A549 (cell line): ENCODE data around the gene NKD1. TPM values are rescaled to one million over a fixed set of nuclear protein-coding genes. Genes with fewer than 3 reads are reported as not detected.

Experiments used
- ATAC-seq, 2 experiments: fragments of 200-7000 bp in 1 of 2; fragments of >200 bp in 1 of 2; cut with Nextera tagmentation in 1 of 2; cut with Tn5 transposase in 1 of 2; 3 replicates each; pipeline versions ENCODE4 v1.8.0 to v1.9.1; 2018 to 2020; ENCODE audit warnings: mild to moderate bottlenecking in 1 of 2, moderate library complexity in 1 of 2
- CTCF ChIA-PET: fragments of 300-600 bp; sonication (Branson Sonifier 250); formaldehyde crosslinking; extraction: SDS; loops from one replicate; lab custom pipeline; 2021; ENCODE audit warnings: antibody characterized with exemption, inconsistent platforms; lab: Yijun Ruan, JAX
- POLR2A ChIA-PET: fragments of 350-600 bp; formaldehyde crosslinking; extraction: SDS; loops from one replicate; lab custom pipeline; 2021; ENCODE audit warnings: antibody characterized with exemption, inconsistent platforms; lab: Yijun Ruan, JAX
- DNase-seq, 2 experiments: peaks; one replicate each; pipeline versions ENCODE4 v3.0.0 to v3.0.0-alpha.2; 2011 to 2016; ENCODE audit warnings: low read depth in 1 of 2, low spot score in 1 of 2
- FAIRE-seq: peaks from 2 replicates; lab custom pipeline; 2011; peaks lifted over from hg19 to GRCh38; lab: Jason Lieb, UNC
- H3K27ac ChIP-seq, 2 experiments: fragments of >200 bp; sonication (Bioruptor Twin); formaldehyde crosslinking; 3 replicates each; pipeline ENCODE4 v1.5.1; 2016 to 2017
- H3K4me1 ChIP-seq: fragments of >200 bp; sonication (Bioruptor Twin); formaldehyde crosslinking; 3 replicates; pipeline ENCODE4 v1.6.1; 2016
- H3K4me2 ChIP-seq: fragments of >200 bp; sonication (Bioruptor Twin); formaldehyde crosslinking; 3 replicates; pipeline ENCODE4 v1.6.1; 2016
- H3K4me3 ChIP-seq: fragments of >200 bp; sonication (Bioruptor Twin); formaldehyde crosslinking; 3 replicates; pipeline ENCODE4 v1.5.1; 2016
- H3K9me3 ChIP-seq: fragments of >200 bp; sonication (Bioruptor Twin); formaldehyde crosslinking; 3 replicates; pipeline ENCODE4 v1.6.1; 2016
- BHLHE40 ChIP-seq: IDR thresholded peaks from 2 replicates; pipeline ENCODE4 v1.6.1; 2012; ENCODE audit warnings: low read depth, low read length, inconsistent platforms
- CHD2 ChIP-seq: fragments of 150-350 bp; IDR thresholded peaks from 2 replicates; pipeline ENCODE4 v1.6.1; 2014; ENCODE audit warnings: low read length; ENCODE audit not compliant: partially characterized antibody
- EHMT2 ChIP-seq: fragments of 200-600 bp; sonication (generic); IDR thresholded peaks from 2 replicates; pipeline ENCODE4 v1.6.1; 2016; ENCODE audit warnings: antibody characterized with exemption, low read depth, mild to moderate bottlenecking, moderate library complexity
- EP300 ChIP-seq, 2 experiments: fragments of >200 bp; sonication (Bioruptor Twin); formaldehyde crosslinking; IDR thresholded peaks; 2 replicates in 1 of 2; 3 replicates in 1 of 2; pipeline ENCODE4 v1.6.1; 2016 to 2017
- FOSB ChIP-seq: fragments of 250-450 bp; sonication (Bioruptor Pico); IDR thresholded peaks from 2 replicates; pipeline ENCODE4 v1.5.0; 2020; ENCODE audit warnings: mild to moderate bottlenecking, moderate library complexity
- FOSL2 ChIP-seq, 2 experiments: fragments of 450-650 bp in 1 of 2; fragments of >200 bp in 1 of 2; sonication (Bioruptor Twin) in 1 of 2; formaldehyde crosslinking; IDR thresholded peaks; 2 replicates each; pipeline versions ENCODE4 v1.5.0 to v1.6.1; 2016 to 2020; ENCODE audit warnings: mild to moderate bottlenecking in 1 of 2, moderate library complexity in 1 of 2
- GATA3 ChIP-seq: IDR thresholded peaks from 2 replicates; pipeline ENCODE4 v1.6.1; 2012; ENCODE audit warnings: borderline replicate concordance
- HDAC2 ChIP-seq: fragments of 200-600 bp; sonication (generic); IDR thresholded peaks from 2 replicates; pipeline ENCODE4 v1.6.1; 2016
- HEYL ChIP-seq: fragments of 250-450 bp; sonication (Bioruptor Pico); IDR thresholded peaks from 2 replicates; pipeline ENCODE4 v1.8.0; 2021; ENCODE audit warnings: mild to moderate bottlenecking, moderate library complexity
- HOXA7 ChIP-seq: fragments of 250-450 bp; sonication (Bioruptor Pico); IDR thresholded peaks from 2 replicates; pipeline ENCODE4 v1.5.0; 2020; ENCODE audit warnings: mild to moderate bottlenecking, moderate library complexity
- JUN ChIP-seq, 2 experiments: fragments of >200 bp; sonication (Bioruptor Twin); formaldehyde crosslinking; IDR thresholded peaks; 2 replicates in 1 of 2; 3 replicates in 1 of 2; pipeline ENCODE4 v1.6.1; 2016 to 2017
- JUNB ChIP-seq: fragments of >200 bp; sonication (Bioruptor Twin); formaldehyde crosslinking; IDR thresholded peaks from 2 replicates; pipeline ENCODE4 v1.6.1; 2016
- KDM1A ChIP-seq: fragments of 200-600 bp; sonication (generic); IDR thresholded peaks from 2 replicates; pipeline ENCODE4 v1.6.1; 2016; ENCODE audit warnings: low read depth, mild to moderate bottlenecking
- KDM5A ChIP-seq: fragments of 200-600 bp; sonication (generic); IDR thresholded peaks from 2 replicates; pipeline ENCODE4 v1.6.1; 2016; ENCODE audit warnings: antibody characterized with exemption, mild to moderate bottlenecking
- MAFK ChIP-seq: fragments of 450-650 bp; IDR thresholded peaks from 2 replicates; pipeline ENCODE4 v1.6.1; 2014; ENCODE audit not compliant: partially characterized antibody
- MAZ ChIP-seq: fragments of 150-350 bp; IDR thresholded peaks from 2 replicates; pipeline ENCODE4 v1.6.1; 2014; ENCODE audit warnings: antibody characterized with exemption, low read depth, low read length, borderline replicate concordance
- MYC ChIP-seq: IDR thresholded peaks from 2 replicates; pipeline ENCODE4 v1.6.1; 2012; ENCODE audit warnings: mild to moderate bottlenecking, inconsistent platforms, low read length, improper control_type of control experiment, borderline replicate concordance
- NR3C1 ChIP-seq: fragments of >200 bp; sonication (Bioruptor Twin); formaldehyde crosslinking; IDR thresholded peaks from 3 replicates; pipeline ENCODE4 v1.6.1; 2017
- PHF8 ChIP-seq: fragments of 200-600 bp; sonication (generic); IDR thresholded peaks from 2 replicates; pipeline ENCODE4 v1.6.1; 2016; ENCODE audit warnings: low read depth, mild to moderate bottlenecking, antibody characterized with exemption, moderate library complexity, borderline replicate concordance
- RAD21 ChIP-seq, 2 experiments: fragments of >200 bp in 1 of 2; sonication (Bioruptor Twin) in 1 of 2; formaldehyde crosslinking in 1 of 2; IDR thresholded peaks in 1 of 2; conservative IDR thresholded peaks in 1 of 2; 2 replicates in 1 of 2; 3 replicates in 1 of 2; pipeline ENCODE4 v1.6.1; 2012 to 2018; ENCODE audit warnings: inconsistent platforms in 1 of 2
- RCOR1 ChIP-seq: fragments of 150-350 bp; IDR thresholded peaks from 2 replicates; pipeline ENCODE4 v1.6.1; 2014; ENCODE audit warnings: antibody characterized with exemption, low read length, low read depth
- RFX5 ChIP-seq: fragments of 450-650 bp; IDR thresholded peaks from 2 replicates; pipeline ENCODE4 v1.7.1; 2014; ENCODE audit warnings: antibody characterized with exemption, mild to moderate bottlenecking, moderate library complexity
- SMC3 ChIP-seq: fragments of >200 bp; sonication (Bioruptor Twin); formaldehyde crosslinking; IDR thresholded peaks from 3 replicates; pipeline ENCODE4 v1.6.1; 2018; ENCODE audit warnings: inconsistent platforms
- USF2 ChIP-seq: fragments of 450-650 bp; IDR thresholded peaks from 2 replicates; pipeline ENCODE4 v1.6.1; 2014; ENCODE audit warnings: antibody characterized with exemption
- ZC3H11A ChIP-seq: fragments of 450-650 bp; IDR thresholded peaks from 2 replicates; pipeline ENCODE4 v1.6.1; 2014; ENCODE audit warnings: antibody characterized with exemption, mild to moderate bottlenecking
- ZSCAN20 ChIP-seq: fragments of 250-450 bp; sonication (Bioruptor Pico); IDR thresholded peaks from 2 replicates; pipeline ENCODE4 v1.8.0; 2022; ENCODE audit warnings: mild to moderate bottlenecking, moderate library complexity
- WGBS: methylation state at CpG from one replicate; pipeline ENCODE4 v1.1.6; 2017; ENCODE audit errors: missing lambda C conversion rate; 5-methylcytosine and 5-hydroxymethylcytosine counted together
- polyA plus RNA-seq, 4 experiments: library from polyadenylated mRNA; depleted of rRNA in 3 of 4; stranded (reverse); fragments of >200 nt; fragmentation: RNase III in 1 of 4; extraction: RNeasy Plus Mini Kit Qiagen cat#74134 plus additional on column Dnase treatment in 1 of 4; gene quantifications; 2 replicates in 3 of 4; 3 replicates in 1 of 4; pipeline ENCODE4 v1.2.3, GENCODE V29; 2011 to 2017
- TF ChIP-seq, protein P1 (sequence below): IDR thresholded peaks from 2 replicates; pipeline ENCODE4 v1.6.1; 2012
- TF ChIP-seq, protein P2 (sequence below): IDR thresholded peaks from 2 replicates; pipeline ENCODE4 v1.6.1; 2012; ENCODE audit warnings: low read depth, borderline replicate concordance
- TF ChIP-seq, protein P3 (sequence below): fragments of 150-350 bp; IDR thresholded peaks from 2 replicates; pipeline ENCODE4 v1.6.1; 2014; ENCODE audit warnings: low read depth, mild to moderate bottlenecking, low read length

The NKD1 gene
- polyA plus RNA-seq, 2 of the 4 experiments (the other 2 are of a cell fraction) = 0.10 to 0.19 TPM

DNA sequence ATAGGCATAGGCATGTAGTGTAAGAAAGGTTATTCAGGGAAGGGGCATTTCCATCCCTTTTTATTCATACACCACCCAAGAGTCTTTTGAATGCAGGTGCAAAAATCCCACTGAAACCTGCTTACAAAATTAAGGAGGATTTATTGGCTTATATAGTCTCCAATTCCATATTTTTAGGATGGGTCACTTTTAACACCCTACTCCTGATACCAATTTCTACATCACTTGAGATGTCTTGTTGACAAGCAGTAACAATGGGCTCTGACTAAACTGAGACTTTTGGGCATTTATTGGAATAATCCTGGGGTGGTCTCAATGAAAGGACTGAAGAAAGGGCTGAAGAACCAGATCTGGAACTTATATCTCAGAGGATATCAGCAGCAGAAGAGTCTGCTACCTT is 18.9 kb upstream of the NKD1 start (continued):
- no peak for TF ChIP-seq FOSB (CRISPR knock-in tag)
- TF ChIP-seq SMC3 = no peak
- TF ChIP-seq HEYL (CRISPR knock-in tag) = no peak
- TF ChIP-seq, all 56 proteins: peak for 0

GRCh38 chr16:50530277-50531236 is 17.6 kb upstream of the NKD1 start:
- CTCF ChIA-PET = no interaction called here
- 15% methylated on average over 13 of the region's 13 CpGs for WGBS
- FAIRE-seq (no peak), ATAC-seq (no peak), DNase-seq (no peak)
- Histone ChIP-seq H3K4me2 (no peak overlapping the region), H3K9me3 (peaks cover 3% of the 10 kb centered on the region; the same call in 1 of the 3 replicates), H3K4me3 (no peak overlapping the region), H3K27ac (no peak overlapping the region), H3K4me1 (no peaks in the 10 kb centered on the region)
- POLR2A ChIA-PET = no interaction called here
- TF ChIP-seq ZC3H11A = no peak
- TF ChIP-seq RAD21 (conservative IDR thresholded peaks at IDR 0.05 in 1 of 2, IDR thresholded peaks at IDR 0.05 in 1 of 2) = no peak
- TF ChIP-seq BHLHE40 = no peak
- TF ChIP-seq ZSCAN20 (CRISPR knock-in tag) = no peak
- TF ChIP-seq HOXA7 (CRISPR knock-in tag) = no peak
- no peak for TF ChIP-seq MYC
- no peak for TF ChIP-seq MAFK
- TF ChIP-seq, protein P1, sequence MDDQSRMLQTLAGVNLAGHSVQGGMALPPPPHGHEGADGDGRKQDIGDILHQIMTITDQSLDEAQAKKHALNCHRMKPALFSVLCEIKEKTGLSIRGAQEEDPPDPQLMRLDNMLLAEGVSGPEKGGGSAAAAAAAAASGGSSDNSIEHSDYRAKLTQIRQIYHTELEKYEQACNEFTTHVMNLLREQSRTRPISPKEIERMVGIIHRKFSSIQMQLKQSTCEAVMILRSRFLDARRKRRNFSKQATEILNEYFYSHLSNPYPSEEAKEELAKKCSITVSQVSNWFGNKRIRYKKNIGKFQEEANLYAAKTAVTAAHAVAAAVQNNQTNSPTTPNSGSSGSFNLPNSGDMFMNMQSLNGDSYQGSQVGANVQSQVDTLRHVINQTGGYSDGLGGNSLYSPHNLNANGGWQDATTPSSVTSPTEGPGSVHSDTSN = no peak
- no peak for TF ChIP-seq RCOR1
- no peak for TF ChIP-seq CHD2
- TF ChIP-seq HDAC2 = no peak
- no peak for TF ChIP-seq EP300 (IDR thresholded peaks at IDR 0.05)
- no peak for TF ChIP-seq GATA3
- TF ChIP-seq, protein P2, sequence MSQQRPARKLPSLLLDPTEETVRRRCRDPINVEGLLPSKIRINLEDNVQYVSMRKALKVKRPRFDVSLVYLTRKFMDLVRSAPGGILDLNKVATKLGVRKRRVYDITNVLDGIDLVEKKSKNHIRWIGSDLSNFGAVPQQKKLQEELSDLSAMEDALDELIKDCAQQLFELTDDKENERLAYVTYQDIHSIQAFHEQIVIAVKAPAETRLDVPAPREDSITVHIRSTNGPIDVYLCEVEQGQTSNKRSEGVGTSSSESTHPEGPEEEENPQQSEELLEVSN = no peak
- TF ChIP-seq, protein P3, sequence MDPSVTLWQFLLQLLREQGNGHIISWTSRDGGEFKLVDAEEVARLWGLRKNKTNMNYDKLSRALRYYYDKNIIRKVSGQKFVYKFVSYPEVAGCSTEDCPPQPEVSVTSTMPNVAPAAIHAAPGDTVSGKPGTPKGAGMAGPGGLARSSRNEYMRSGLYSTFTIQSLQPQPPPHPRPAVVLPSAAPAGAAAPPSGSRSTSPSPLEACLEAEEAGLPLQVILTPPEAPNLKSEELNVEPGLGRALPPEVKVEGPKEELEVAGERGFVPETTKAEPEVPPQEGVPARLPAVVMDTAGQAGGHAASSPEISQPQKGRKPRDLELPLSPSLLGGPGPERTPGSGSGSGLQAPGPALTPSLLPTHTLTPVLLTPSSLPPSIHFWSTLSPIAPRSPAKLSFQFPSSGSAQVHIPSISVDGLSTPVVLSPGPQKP = no peak
- TF ChIP-seq MAZ = no peak
- no peak for TF ChIP-seq KDM1A
- TF ChIP-seq NR3C1 = no peak
- no peak for TF ChIP-seq PHF8

GRCh38 chr16:50531359-50531758 is 16.8 kb upstream of the NKD1 start:
- POLR2A ChIA-PET = no interaction called here
- WGBS = 21% methylated on average over 2 of the region's 2 CpGs
- Histone ChIP-seq H3K27ac (no peak overlapping the region), H3K9me3 (peaks cover 3% of the 10 kb centered on the region; the same call in 1 of the 3 replicates), H3K4me2 (no peak overlapping the region), H3K4me3 (no peak overlapping the region), H3K4me1 (no peaks in the 10 kb centered on the region)
- DNase-seq (no peak), ATAC-seq (no peak), FAIRE-seq (no peak)
- TF ChIP-seq RCOR1 (no peak), RAD21 (conservative IDR thresholded peaks at IDR 0.05 in 1 of 2, IDR thresholded peaks at IDR 0.05 in 1 of 2) (no peak), MAZ (no peak), JUN (IDR thresholded peaks at IDR 0.05) (no peak), KDM5A (no peak), USF2 (no peak), JUNB (no peak), EHMT2 (no peak), FOSL2 (IDR thresholded peaks at IDR 0.05) (no peak), FOSL2 (CRISPR knock-in tag; IDR thresholded peaks at IDR 0.05) (no peak), RFX5 (no peak), HEYL (CRISPR knock-in tag) (no peak), NR3C1 (no peak)
- TF ChIP-seq, protein P3 = no peak
- CTCF ChIA-PET = no interaction called here
